ENCODE results near the gene MYRIP.
"Not testable (repeated sequence)": the region's sequence is repeated elsewhere in the genome, so short reads cannot be mapped to it uniquely, and the experiment has no call there.

MYRIP gene

GRCh38 chr3:39809181-39809994 is at the start of gene MYRIP:
TSS of gene MYRIP (plus strand) at chr3:39809609. CDS start at chr3:39900817, 91,208 bp downstream.
- no peak for DNase-seq (ENCODE audit: low spot score)

- no peak for DNase-seq (ENCODE audit: low spot score)
Measured at GRCh38 chr3:39760325-39760724, 49.1 kb upstream of the MYRIP start.

- DNase-seq (ENCODE audit: low spot score), result no peak
Measured at GRCh38 chr3:39762537-39763070, 46.8 kb upstream of the MYRIP start.

- no peak for DNase-seq (ENCODE audit: low spot score)
Measured at GRCh38 chr3:39763390-39763789, 46.0 kb upstream of the MYRIP start.

- no peak for DNase-seq (ENCODE audit: low spot score)
Measured at GRCh38 chr3:39765575-39765974, 43.8 kb upstream of the MYRIP start.

GRCh38 chr3:39766433-39766832 is 43.0 kb upstream of the MYRIP start:
- DNase-seq (ENCODE audit: low spot score), result no peak

GRCh38 chr3:39766909-39767308 is 42.5 kb upstream of the MYRIP start:
- DNase-seq (ENCODE audit: low spot score), result not testable (repeated sequence)

- DNase-seq (ENCODE audit: low spot score), result not testable (repeated sequence)
Measured at GRCh38 chr3:39778168-39778567, 31.2 kb upstream of the MYRIP start.

- no peak for DNase-seq (ENCODE audit: low spot score)
Measured at GRCh38 chr3:39779511-39780230, 29.7 kb upstream of the MYRIP start.

- no peak for DNase-seq (ENCODE audit: low spot score)
Measured at GRCh38 chr3:39780352-39780751, 29.1 kb upstream of the MYRIP start.

- DNase-seq (ENCODE audit: low spot score), result no peak
Measured at GRCh38 chr3:39781025-39781424, 28.4 kb upstream of the MYRIP start.

GRCh38 chr3:39781632-39782031 is 27.8 kb upstream of the MYRIP start:
- DNase-seq (ENCODE audit: low spot score), result no peak

- no peak for DNase-seq (ENCODE audit: low spot score)
Measured at GRCh38 chr3:39783680-39784079, 25.7 kb upstream of the MYRIP start.

- DNase-seq (ENCODE audit: low spot score), result no peak
Measured at GRCh38 chr3:39784922-39785321, 24.5 kb upstream of the MYRIP start.

GRCh38 chr3:39788128-39788883 is 21.1 kb upstream of the MYRIP start:
- no peak for DNase-seq (ENCODE audit: low spot score)

GRCh38 chr3:39791603-39792002 is 17.8 kb upstream of the MYRIP start:
- no peak for DNase-seq (ENCODE audit: low spot score)

GRCh38 chr3:39794880-39795279 is 14.5 kb upstream of the MYRIP start:
- DNase-seq (ENCODE audit: low spot score), result no peak

- no peak for DNase-seq (ENCODE audit: low spot score)
Measured at GRCh38 chr3:39801216-39801615, 8.2 kb upstream of the MYRIP start.

GRCh38 chr3:39802486-39802885 is 6.9 kb upstream of the MYRIP start:
- DNase-seq (ENCODE audit: low spot score), result not testable (repeated sequence)

- no peak for DNase-seq (ENCODE audit: low spot score)
Measured at GRCh38 chr3:39803956-39804355, 5.5 kb upstream of the MYRIP start.

GRCh38 chr3:39804951-39805350 is 4.5 kb upstream of the MYRIP start:
- no peak for DNase-seq (ENCODE audit: low spot score)

GRCh38 chr3:39805650-39806049 is 3.8 kb upstream of the MYRIP start:
- no peak for DNase-seq (ENCODE audit: low spot score)

Measured in hematopoietic multipotent progenitor cell treated with erythropoietin and hydrocortisone succinate and interleukin-3 and kit ligand, for 15 days (in vitro differentiated cells).